SKM-1 (cell line): Measurements from ENCODE around the gene SNRNP200.

Experiments
- DNase-seq: peaks from one replicate; lab custom pipeline; 2025; ENCODE audit not compliant: unreplicated experiment; lab: John Stamatoyannopoulos, UW

The SNRNP200 gene

GRCh38 chr2:96305091-96305978 is at the start of gene SNRNP200:
SNRNP200 (minus strand) TSS chr2:96305546; CDS start chr2:96305437, 109 bp downstream.
- DNase-seq, result peak; percentile 89

- no peak for DNase-seq
These were observed 49.1 kb upstream of the SNRNP200 start for GRCh38 chr2:96354492-96354891.

- DNase-seq, result no peak
These were observed 48.3 kb upstream of the SNRNP200 start for GRCh38 chr2:96353606-96354101.

- no peak for DNase-seq
These were observed 47.8 kb upstream of the SNRNP200 start for GRCh38 chr2:96353032-96353561.

GRCh38 chr2:96347395-96347794 is 42.0 kb upstream of the SNRNP200 start:
- no peak for DNase-seq

GRCh38 chr2:96345868-96346462 is 40.6 kb upstream of the SNRNP200 start:
- no peak for DNase-seq

- DNase-seq, result no peak
These were observed 40.1 kb upstream of the SNRNP200 start for GRCh38 chr2:96345438-96345837.

GRCh38 chr2:96344011-96344410 is 38.7 kb upstream of the SNRNP200 start:
- no peak for DNase-seq

GRCh38 chr2:96342085-96342484 is 36.7 kb upstream of the SNRNP200 start:
- DNase-seq, result no peak

GRCh38 chr2:96341641-96342040 is 36.3 kb upstream of the SNRNP200 start:
- DNase-seq, result no peak

- no peak for DNase-seq
These were observed 35.4 kb upstream of the SNRNP200 start for GRCh38 chr2:96340493-96341414.

GRCh38 chr2:96336873-96337272 is 31.5 kb upstream of the SNRNP200 start:
- peak; percentile 21 for DNase-seq

GRCh38 chr2:96336104-96336775 is 30.9 kb upstream of the SNRNP200 start:
- no peak for DNase-seq

GRCh38 chr2:96333708-96334107 is 28.4 kb upstream of the SNRNP200 start:
- no peak for DNase-seq

- DNase-seq, result no peak
These were observed 25.1 kb upstream of the SNRNP200 start for GRCh38 chr2:96330407-96330806.

GRCh38 chr2:96329874-96330273 is 24.5 kb upstream of the SNRNP200 start:
- DNase-seq, result no peak

GRCh38 chr2:96329456-96329855 is 24.1 kb upstream of the SNRNP200 start:
- no peak for DNase-seq

- DNase-seq, result no peak
These were observed 21.9 kb upstream of the SNRNP200 start for GRCh38 chr2:96326990-96327820.

- DNase-seq, result no peak
These were observed 21.2 kb upstream of the SNRNP200 start for GRCh38 chr2:96326564-96326963.

- DNase-seq, result no peak
These were observed 20.5 kb upstream of the SNRNP200 start for GRCh38 chr2:96325884-96326255.
